Mucosa of rectum (tissue), 2 donors: ENCODE data around the gene ZNF207.
A peak's percentile ranks its signal among the peaks of the same experiment; 100 is the strongest.
"Not testable (repeated sequence)": the region's sequence is repeated elsewhere in the genome, so short reads cannot be mapped to it uniquely, and the experiment has no call there.

Experiments used
- H3K27ac ChIP-seq, 2 donors: one replicate each; pipeline ENCODE4 v1.7.0; 2013; ENCODE audit warnings: inconsistent platforms in 2 of 2, low read depth in 2 of 2, low read length in 2 of 2
- H3K27me3 ChIP-seq, 2 donors: one replicate each; pipeline ENCODE4 v1.7.0; 2013; ENCODE audit warnings: low read length in 2 of 2; ENCODE audit not compliant: control insufficient read depth in 2 of 2, insufficient read depth in 2 of 2
- H3K36me3 ChIP-seq, 2 donors: one replicate each; pipeline ENCODE4 v1.7.0; 2013; ENCODE audit warnings: low read length in 2 of 2; ENCODE audit not compliant: control insufficient read depth in 2 of 2, insufficient read depth in 2 of 2
- H3K4me1 ChIP-seq, 2 donors: one replicate each; pipeline ENCODE4 v1.7.0; 2013; ENCODE audit warnings: low read length in 2 of 2, mild to moderate bottlenecking in 1 of 2; ENCODE audit not compliant: control insufficient read depth in 2 of 2, insufficient read depth in 2 of 2
- H3K4me3 ChIP-seq, 2 donors: one replicate each; pipeline ENCODE4 v1.7.0; 2013; ENCODE audit warnings: low read length in 2 of 2
- H3K9ac ChIP-seq, 2 donors: one replicate each; pipeline ENCODE4 v1.7.0; 2013; ENCODE audit warnings: low read length in 2 of 2, low read depth in 1 of 2, mild to moderate bottlenecking in 1 of 2
- H3K9me3 ChIP-seq, 2 donors: one replicate each; pipeline ENCODE4 v1.7.0; 2013; ENCODE audit warnings: low read length in 2 of 2; ENCODE audit not compliant: control insufficient read depth in 2 of 2
- donor health status: healthy.
- donor health status: Normal muscosa, but diverticular disease.

ZNF207 gene

GRCh38 chr17:32317353-32317752 is 32.6 kb upstream of the ZNF207 start:
- Histone ChIP-seq H3K9ac (no peak overlapping the region), H3K27ac (no peak overlapping the region), H3K36me3 (no peaks in the 10 kb centered on the region), H3K4me1 (no peaks in the 10 kb centered on the region), H3K4me3 (no peak overlapping the region), H3K9me3 (no peaks in the 10 kb centered on the region), H3K27me3 (no peaks in the 10 kb centered on the region)

GRCh38 chr17:32318071-32318470 is 31.9 kb upstream of the ZNF207 start:
- Histone ChIP-seq H3K36me3 (no peaks in the 10 kb centered on the region), H3K9ac (no peak overlapping the region), H3K4me3 (no peak overlapping the region), H3K4me1 (no peaks in the 10 kb centered on the region), H3K9me3 (no peaks in the 10 kb centered on the region), H3K27me3 (no peaks in the 10 kb centered on the region), H3K27ac (no peak overlapping the region)

GRCh38 chr17:32319548-32319905 is 30.4 kb upstream of the ZNF207 start:
- H3K9ac ChIP-seq: no peak overlapping the region
- H3K27ac ChIP-seq: no peak overlapping the region
- peaks cover 3 to 5% of the 10 kb centered on the region in 2 donors for H3K4me1 ChIP-seq
- H3K4me3 ChIP-seq: peak overlapping the region in 1 of 2 donors; percentile 48
- no peaks in the 10 kb centered on the region for H3K27me3 ChIP-seq
- H3K9me3 ChIP-seq: no peaks in the 10 kb centered on the region
- H3K36me3 ChIP-seq: no peaks in the 10 kb centered on the region

- not testable (repeated sequence) for H3K27ac ChIP-seq, H3K4me3 ChIP-seq, H3K36me3 ChIP-seq, H3K9me3 ChIP-seq, H3K9ac ChIP-seq, H3K4me1 ChIP-seq, H3K27me3 ChIP-seq
Measured at GRCh38 chr17:32320080-32320479, 29.9 kb upstream of the ZNF207 start.

- H3K27ac ChIP-seq: no peak overlapping the region
- no peak overlapping the region for H3K4me3 ChIP-seq
- H3K4me1 ChIP-seq: peaks cover 3 to 5% of the 10 kb centered on the region in 2 donors
Measured at GRCh38 chr17:32320847-32321246, 29.1 kb upstream of the ZNF207 start.

GRCh38 chr17:32323046-32323445 is 26.9 kb upstream of the ZNF207 start:
- no peaks in the 10 kb centered on the region for H3K27me3 ChIP-seq
- H3K9ac ChIP-seq: no peak overlapping the region
- no peaks in the 10 kb centered on the region for H3K9me3 ChIP-seq
- peaks cover 3 to 5% of the 10 kb centered on the region in 2 donors for H3K4me1 ChIP-seq
- H3K27ac ChIP-seq: no peak overlapping the region
- no peak overlapping the region for H3K4me3 ChIP-seq
- no peaks in the 10 kb centered on the region for H3K36me3 ChIP-seq

More at GRCh38 chr17:32320847-32321246, 29.1 kb upstream of the ZNF207 start:
- no peaks in the 10 kb centered on the region for H3K27me3 ChIP-seq
- no peaks in the 10 kb centered on the region for H3K36me3 ChIP-seq
- no peak overlapping the region for H3K9ac ChIP-seq
- no peaks in the 10 kb centered on the region for H3K9me3 ChIP-seq

GRCh38 chr17:32323811-32324491 is 26.0 kb upstream of the ZNF207 start:
- Histone ChIP-seq H3K9me3 (no peaks in the 10 kb centered on the region), H3K27me3 (no peaks in the 10 kb centered on the region), H3K9ac (peak overlapping the region in 1 of 2 donors; percentile 3), H3K4me1 (peaks cover 3 to 5% of the 10 kb centered on the region in 2 donors), H3K36me3 (no peaks in the 10 kb centered on the region), H3K27ac (no peak overlapping the region), H3K4me3 (peak overlapping the region; percentile 0 to 51)

DNA sequence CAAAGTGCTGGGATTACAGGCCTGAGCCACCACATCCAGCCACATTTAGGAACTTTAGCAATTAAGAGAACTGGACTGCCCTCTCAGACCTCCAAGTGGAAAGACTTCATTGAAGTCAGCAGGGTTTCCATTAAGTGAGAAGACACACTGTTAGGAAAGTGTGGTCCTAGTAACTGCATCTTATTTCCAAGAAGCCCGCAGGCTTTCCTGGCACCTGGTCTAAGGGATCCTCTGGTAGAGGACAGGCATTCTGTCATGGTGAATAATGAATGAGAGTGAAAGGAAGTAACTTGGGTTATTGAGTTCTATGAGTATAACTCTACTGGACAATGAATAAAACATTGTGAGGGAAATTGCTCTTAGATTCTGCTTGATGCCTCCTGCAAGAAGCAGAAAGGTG is 22.0 kb upstream of the ZNF207 start:
- no peaks in the 10 kb centered on the region for H3K9me3 ChIP-seq
- H3K9ac ChIP-seq: no peak overlapping the region
- no peaks in the 10 kb centered on the region for H3K36me3 ChIP-seq
- H3K27me3 ChIP-seq: no peaks in the 10 kb centered on the region
- no peak overlapping the region for H3K4me3 ChIP-seq
- H3K4me1 ChIP-seq: peaks cover 3 to 5% of the 10 kb centered on the region in 2 donors
- H3K27ac ChIP-seq: no peak overlapping the region

DNA sequence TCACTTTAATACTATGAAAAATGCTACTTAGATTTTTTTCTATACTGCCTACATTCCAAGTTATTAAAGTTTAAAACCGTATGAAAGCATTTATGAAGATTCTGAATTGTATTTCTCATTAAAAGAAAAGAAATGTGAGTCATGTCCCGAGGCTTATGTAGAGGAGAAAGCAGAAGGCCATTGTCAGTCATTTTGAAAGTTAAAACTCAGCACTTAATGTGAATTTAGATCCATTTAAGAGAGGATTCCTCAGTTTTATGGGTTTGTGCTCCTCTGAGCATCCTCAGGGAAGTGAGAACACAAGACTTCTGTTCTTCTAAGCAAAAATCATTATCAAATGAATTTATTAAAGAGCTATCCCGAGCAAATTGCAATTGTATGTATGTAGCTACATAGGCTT is 19.8 kb upstream of the ZNF207 start:
- H3K4me3 ChIP-seq: no peak overlapping the region
- no peaks in the 10 kb centered on the region for H3K9me3 ChIP-seq
- H3K4me1 ChIP-seq: no peaks in the 10 kb centered on the region
- peaks cover 10 to 12% of the 10 kb centered on the region in 2 donors for H3K36me3 ChIP-seq
- no peak overlapping the region for H3K27ac ChIP-seq
- no peak overlapping the region for H3K9ac ChIP-seq
- H3K27me3 ChIP-seq: no peaks in the 10 kb centered on the region

DNA sequence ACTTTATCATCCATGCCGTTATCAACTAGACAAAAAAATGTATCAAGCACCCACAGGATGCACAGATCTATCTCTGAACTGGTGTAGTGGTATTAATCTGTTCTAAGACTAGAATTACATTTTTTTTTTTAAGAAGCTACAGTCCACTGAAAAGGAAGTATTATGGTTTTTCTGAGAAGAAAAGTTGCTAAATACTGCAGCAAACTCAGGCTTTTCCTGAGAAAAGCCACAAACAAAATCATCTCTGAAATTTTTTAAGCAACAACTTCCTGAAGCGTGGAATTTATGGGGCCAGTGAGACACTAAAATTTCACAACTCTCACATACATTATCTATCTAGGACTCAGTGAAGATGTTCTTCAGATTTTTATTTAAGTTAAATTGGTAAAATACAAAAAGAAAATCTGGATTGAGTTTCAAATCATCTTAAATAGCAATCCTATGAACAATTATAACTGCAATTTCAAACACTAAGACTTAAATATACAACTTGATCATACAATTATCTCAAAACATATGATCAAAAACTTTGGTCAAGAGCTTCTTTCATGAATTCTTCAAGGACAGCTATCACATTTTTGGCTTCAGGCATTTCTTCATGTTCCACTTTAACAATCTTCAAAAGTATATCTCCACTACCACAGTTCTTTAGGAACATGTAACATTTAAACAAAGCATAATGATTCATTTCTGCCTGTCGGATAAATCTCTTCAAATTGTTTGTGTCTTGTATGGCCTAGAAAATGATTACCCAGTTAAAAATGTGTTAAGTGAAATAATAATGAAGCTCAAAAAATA is 18.5 kb upstream of the ZNF207 start:
- peaks cover 15 to 17% of the 10 kb centered on the region in 2 donors for H3K36me3 ChIP-seq
- H3K9ac ChIP-seq: no peak overlapping the region

More for the DNA sequence above, 18.5 kb upstream of the ZNF207 start:
- Histone ChIP-seq H3K27ac (no peak overlapping the region), H3K27me3 (no peaks in the 10 kb centered on the region), H3K4me3 (no peak overlapping the region), H3K4me1 (no peaks in the 10 kb centered on the region), H3K9me3 (no peaks in the 10 kb centered on the region)
